CD14-positive monocyte (primary cell): ENCODE measurements around the gene KDM4F. TPM values are rescaled to one million over a fixed set of nuclear protein-coding genes. Genes with fewer than 3 reads are reported as not detected.

Experiments used
- DNase-seq, 3 donors: peaks; one replicate each; pipeline ENCODE4 v3.0.0-alpha.2; 2011 to 2022
- H2AFZ ChIP-seq: 2 replicates; pipeline ENCODE4 v1.6.0; 2012; ENCODE audit warnings: mild to moderate bottlenecking, low read depth, low read length, inconsistent platforms; ENCODE audit not compliant: insufficient read depth, poor library complexity, severe bottlenecking
- H3K27ac ChIP-seq, 2 donors: 1 replicate in 1 of 2; 2 replicates in 1 of 2; pipeline ENCODE4 v1.5.1; 2012 to 2013; ENCODE audit warnings: low read length in 2 of 2, control low read depth in 1 of 2, inconsistent platforms in 1 of 2, low read depth in 1 of 2, mild to moderate bottlenecking in 1 of 2
- H3K27me3 ChIP-seq, 2 donors: one replicate each; pipeline versions ENCODE4 v1.6.0 to v1.6.1; 2011 to 2013; ENCODE audit warnings: low read length in 2 of 2; ENCODE audit not compliant: control insufficient read depth in 2 of 2, insufficient read depth in 2 of 2
- H3K36me3 ChIP-seq, 2 donors: replicated peaks in 1 of 2; 1 replicate in 1 of 2; 2 replicates in 1 of 2; pipeline versions ENCODE4 v1.5.1 to v1.6.1; 2012 to 2013; ENCODE audit warnings: low read length in 2 of 2, control low read depth in 1 of 2, inconsistent platforms in 1 of 2, mild to moderate bottlenecking in 1 of 2; ENCODE audit not compliant: insufficient read depth in 2 of 2, control insufficient read depth in 1 of 2
- H3K4me1 ChIP-seq, 2 donors: 1 replicate in 1 of 2; 2 replicates in 1 of 2; pipeline versions ENCODE4 v1.5.1 to v1.6.1; 2012 to 2013; ENCODE audit warnings: low read length in 2 of 2, control low read depth in 1 of 2, inconsistent platforms in 1 of 2, mild to moderate bottlenecking in 1 of 2, moderate library complexity in 1 of 2; ENCODE audit not compliant: insufficient read depth in 2 of 2, control insufficient read depth in 1 of 2
- H3K4me2 ChIP-seq: replicated peaks from 2 replicates; pipeline ENCODE3; 2012; ENCODE audit warnings: low read length, moderate library complexity, mild to moderate bottlenecking; ENCODE audit not compliant: poor library complexity, severe bottlenecking; ENCODE audit errors: extremely low read depth
- H3K4me3 ChIP-seq, 3 experiments: fragments of 200-600 bp in 1 of 3; sonication (generic) in 1 of 3; replicated peaks in 1 of 3; 1 replicate in 2 of 3; 2 replicates in 1 of 3; pipeline ENCODE4 v1.5.1; 2011 to 2013; ENCODE audit warnings: low read length in 3 of 3, mild to moderate bottlenecking in 3 of 3, control low read depth in 2 of 3, low read depth in 2 of 3, inconsistent platforms in 1 of 3, moderate library complexity in 1 of 3
- H3K79me2 ChIP-seq: 2 replicates; pipeline ENCODE4 v1.6.0; 2012; ENCODE audit warnings: mild to moderate bottlenecking, control low read depth, inconsistent platforms, low read length, moderate library complexity; ENCODE audit not compliant: insufficient read depth
- H3K9ac ChIP-seq: 2 replicates; pipeline ENCODE4 v1.6.0; 2017; ENCODE audit warnings: low read length, mild to moderate bottlenecking; ENCODE audit not compliant: insufficient read depth, poor library complexity, severe bottlenecking
- H3K9me3 ChIP-seq, 2 donors: replicated peaks in 1 of 2; 1 replicate in 1 of 2; 2 replicates in 1 of 2; pipeline versions ENCODE4 v1.5.1 to v1.6.1; 2012 to 2013; ENCODE audit warnings: low read length in 2 of 2, control low read depth in 1 of 2; ENCODE audit not compliant: control insufficient read depth in 1 of 2, insufficient read depth in 1 of 2
- H4K20me1 ChIP-seq: 2 replicates; pipeline ENCODE4 v1.6.0; 2012; ENCODE audit warnings: mild to moderate bottlenecking, low read length, control low read depth, moderate library complexity; ENCODE audit not compliant: insufficient read depth
- H3K27ac Mint-ChIP-seq, 7 donors: one replicate each; pipeline ENCODE4 v1.8.0; 2020; ENCODE audit warnings: mild to moderate bottlenecking in 7 of 7, mixed read lengths in 7 of 7, moderate library complexity in 6 of 7, inconsistent platforms in 2 of 7
- H3K27me3 Mint-ChIP-seq, 3 donors: one replicate each; pipeline ENCODE4 v1.8.0; 2021 to 2022; ENCODE audit warnings: low read depth in 3 of 3, mild to moderate bottlenecking in 3 of 3, mixed read lengths in 3 of 3, moderate library complexity in 3 of 3, inconsistent platforms in 1 of 3
- H3K36me3 Mint-ChIP-seq, 2 donors: one replicate each; pipeline ENCODE4 v1.8.0; 2020; ENCODE audit warnings: mixed read lengths in 2 of 2, inconsistent platforms in 1 of 2, mild to moderate bottlenecking in 1 of 2
- H3K4me1 Mint-ChIP-seq: one replicate; pipeline ENCODE4 v1.8.0; 2020; ENCODE audit warnings: mild to moderate bottlenecking, mixed read lengths
- H3K4me3 Mint-ChIP-seq, 2 donors: one replicate each; pipeline ENCODE4 v1.8.0; 2020; ENCODE audit warnings: mild to moderate bottlenecking in 2 of 2, mixed read lengths in 2 of 2, moderate library complexity in 1 of 2
- H3K9me3 Mint-ChIP-seq, 7 donors: one replicate each; pipeline ENCODE4 v1.8.0; 2020 to 2022; ENCODE audit warnings: mixed read lengths in 7 of 7, mild to moderate bottlenecking in 6 of 7, moderate library complexity in 6 of 7, inconsistent platforms in 2 of 7
- CTCF ChIP-seq: fragments of 200-600 bp; IDR thresholded peaks from one replicate; pipeline ENCODE4 v1.8.0; 2022; ENCODE audit warnings: antibody characterized with exemption, mild to moderate bottlenecking
- WGBS: methylation state at CpG from one replicate; pipeline ENCODE4 v1.1.5; 2013; ENCODE audit warnings: missing lambda C conversion rate; ENCODE audit not compliant: insufficient coverage; 5-methylcytosine and 5-hydroxymethylcytosine counted together
- intact Hi-C, 2 donors: fragments of 100-400 bp; cut with micrococcal nuclease; formaldehyde crosslinking; loops; one replicate each; pipeline versions ENCODE4 v1.15.0 to v1.15.1; 2023
- polyA plus RNA-seq, 3 donors: library from polyadenylated mRNA; depleted of rRNA in 1 of 3; unstranded in 2 of 3; stranded (reverse) in 1 of 3; fragments of 300-500 nt in 2 of 3; fragments of >200 nt in 1 of 3; fragmentation: Illumina TruSeq in 2 of 3; gene quantifications; 1 replicate in 2 of 3; 2 replicates in 1 of 3; pipeline ENCODE4 v1.2.3, GENCODE V29; 2012 to 2021

Gene KDM4F
- polyA plus RNA-seq, 3 donors = not detected

- no peak overlapping the region for H3K9ac ChIP-seq
- Mint-ChIP-seq H3K27me3 (peaks cover 15 to 19% (median 17%) of the 10 kb centered on the region in 3 donors), H3K27ac (peak overlapping the region in 3 of 7 donors; percentile 52 to 61 (median 53)), H3K4me1 (peaks cover 34% of the 10 kb centered on the region), H3K4me3 (peak overlapping the region in 1 of 2 donors; percentile 16), H3K9me3 (peaks cover 0 to 2% (median 0%) of the 10 kb centered on the region in 7 donors), H3K36me3 (peaks cover 0 to 12% of the 10 kb centered on the region in 2 donors)
- no peaks in the 10 kb centered on the region for H3K9me3 ChIP-seq
- 50% methylated on average over 2 of the region's 5 CpGs for WGBS
- no peak overlapping the region for H3K4me3 ChIP-seq
- peaks cover 7 to 8% of the 10 kb centered on the region in 2 donors for H3K27me3 ChIP-seq
- H3K27ac ChIP-seq = no peak overlapping the region
- H3K4me2 ChIP-seq = no peak overlapping the region
- DNase-seq = peak in 1 of 3 donors; percentile 20
- peak; percentile 68 for TF ChIP-seq CTCF
- H4K20me1 ChIP-seq = no peaks in the 10 kb centered on the region
- no peaks in the 10 kb centered on the region for H3K79me2 ChIP-seq
- peaks cover 14 to 27% of the 10 kb centered on the region in 2 donors for H3K4me1 ChIP-seq
- intact Hi-C loops = no loop called here
- H3K36me3 ChIP-seq = no peaks in the 10 kb centered on the region
- no peak overlapping the region for H2AFZ ChIP-seq
Observed at GRCh38 chr11:95092549-95093324, 43.5 kb downstream of the KDM4F start.

- no peaks in the 10 kb centered on the region for H3K9me3 ChIP-seq
- H3K4me3 Mint-ChIP-seq = no peak overlapping the region
- H3K4me3 ChIP-seq = no peak overlapping the region
- H3K4me2 ChIP-seq = no peak overlapping the region
- H3K9me3 Mint-ChIP-seq = peaks cover 0 to 2% (median 0%) of the 10 kb centered on the region in 7 donors
- H3K4me1 ChIP-seq = peaks cover 13 to 26% of the 10 kb centered on the region in 2 donors
- peaks cover 0 to 12% of the 10 kb centered on the region in 2 donors for H3K36me3 Mint-ChIP-seq
- no peaks in the 10 kb centered on the region for H3K36me3 ChIP-seq
- DNase-seq = no peak
- no peak overlapping the region for H3K9ac ChIP-seq
- H2AFZ ChIP-seq = no peak overlapping the region
- no peaks in the 10 kb centered on the region for H3K79me2 ChIP-seq
- peaks cover 15 to 19% (median 17%) of the 10 kb centered on the region in 3 donors for H3K27me3 Mint-ChIP-seq
- H3K4me1 Mint-ChIP-seq = peaks cover 33% of the 10 kb centered on the region
- no peaks in the 10 kb centered on the region for H4K20me1 ChIP-seq
- WGBS = 100% methylated on average over 3 of the region's 3 CpGs
- peak overlapping the region in 1 of 7 donors; percentile 53 for H3K27ac Mint-ChIP-seq
- intact Hi-C loops = no loop called here
- no peak overlapping the region for H3K27ac ChIP-seq
- H3K27me3 ChIP-seq = peaks cover 7 to 8% of the 10 kb centered on the region in 2 donors
- TF ChIP-seq CTCF = no peak
Observed at GRCh38 chr11:95093548-95093947, 44.3 kb downstream of the KDM4F start.
